ENCODE results near the gene STRN3.
"Not testable (repeated sequence)": the region's sequence is repeated elsewhere in the genome, so short reads cannot be mapped to it uniquely, and the experiment has no call there.

Gene STRN3

GRCh38 chr14:30915596-30915995, 110.6 kb downstream of the STRN3 start:
- Histone ChIP-seq H3K4me1 (ENCODE audit: control insufficient read depth, insufficient read depth, low read length) (no peaks in the 10 kb centered on the region), H3K36me3 (ENCODE audit: control insufficient read depth, insufficient read depth, low read length) (peaks cover 5% of the 10 kb centered on the region), H3K9ac (ENCODE audit: low read depth, low read length) (no peak overlapping the region), H3K27me3 (ENCODE audit: control insufficient read depth, insufficient read depth, low read length) (no peaks in the 10 kb centered on the region), H3K9me3 (ENCODE audit: control insufficient read depth, insufficient read depth, low read length) (no peaks in the 10 kb centered on the region), H3K4me3 (ENCODE audit: low read depth, low read length) (no peak overlapping the region)

DNA sequence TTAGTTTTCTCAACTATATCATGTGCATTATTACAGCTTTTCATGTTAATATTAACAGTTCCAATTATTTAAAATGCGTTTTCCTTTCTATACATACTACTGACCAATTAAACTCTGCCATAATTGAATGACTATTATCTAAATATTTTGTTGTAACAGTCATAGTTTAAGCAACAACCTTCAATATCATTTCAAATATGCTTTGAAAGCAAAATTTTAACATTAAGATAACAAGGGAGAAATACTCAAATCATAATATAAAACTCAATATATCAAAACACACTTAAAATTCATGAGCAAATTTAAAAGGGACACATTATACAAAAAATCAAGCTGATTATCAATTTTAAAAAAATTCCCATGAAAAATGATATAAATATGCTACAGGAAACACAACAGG, 111.4 kb downstream of the STRN3 start:
- H3K9me3 ChIP-seq (ENCODE audit: control insufficient read depth, insufficient read depth, low read length), result no peaks in the 10 kb centered on the region
- peaks cover 5% of the 10 kb centered on the region for H3K36me3 ChIP-seq (ENCODE audit: control insufficient read depth, insufficient read depth, low read length)
- no peaks in the 10 kb centered on the region for H3K4me1 ChIP-seq (ENCODE audit: control insufficient read depth, insufficient read depth, low read length)
- no peak overlapping the region for H3K9ac ChIP-seq (ENCODE audit: low read depth, low read length)
- no peaks in the 10 kb centered on the region for H3K27me3 ChIP-seq (ENCODE audit: control insufficient read depth, insufficient read depth, low read length)
- no peak overlapping the region for H3K4me3 ChIP-seq (ENCODE audit: low read depth, low read length)

DNA sequence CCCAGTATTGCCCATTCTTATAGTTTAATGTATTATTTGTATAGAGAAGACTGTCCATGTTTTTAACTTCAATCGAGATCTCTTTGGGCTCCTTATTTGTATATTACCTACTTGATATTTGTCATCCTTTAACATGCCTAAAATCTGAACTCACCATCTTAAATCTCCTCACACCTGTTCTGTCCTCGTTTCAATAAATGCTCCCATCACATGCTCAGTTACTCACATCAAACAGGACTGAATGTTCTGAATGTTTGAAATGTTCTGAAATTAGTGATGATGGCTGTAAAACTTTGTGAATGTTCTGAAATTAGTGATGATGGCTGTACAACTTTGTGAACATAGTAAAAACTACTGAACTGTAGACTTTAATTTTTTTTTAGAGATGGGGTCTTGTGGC, 117.4 kb downstream of the STRN3 start:
- Histone ChIP-seq H3K36me3 (ENCODE audit: control insufficient read depth, insufficient read depth, low read length) (peaks cover 5% of the 10 kb centered on the region), H3K4me1 (ENCODE audit: control insufficient read depth, insufficient read depth, low read length) (no peaks in the 10 kb centered on the region), H3K9me3 (ENCODE audit: control insufficient read depth, insufficient read depth, low read length) (no peaks in the 10 kb centered on the region)

DNA sequence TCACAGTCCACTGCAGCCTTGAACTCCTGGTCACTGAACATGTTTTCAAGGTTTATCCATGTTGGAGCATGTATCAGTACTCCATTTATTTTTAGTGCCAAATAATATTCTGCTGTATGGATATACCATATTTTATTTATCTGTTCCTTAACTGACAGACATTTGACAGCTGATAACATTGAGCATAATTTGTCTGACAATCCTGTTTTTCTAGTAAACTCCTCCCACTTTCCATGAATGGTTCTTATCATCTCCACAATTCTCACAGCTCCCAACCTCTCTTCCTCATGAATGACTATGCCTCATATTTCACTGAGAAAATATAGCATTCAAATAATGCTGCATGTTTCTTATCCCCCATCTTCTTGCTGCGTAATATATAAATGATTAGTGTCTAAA, 118.5 kb downstream of the STRN3 start:
- Histone ChIP-seq H3K9ac (ENCODE audit: low read depth, low read length) (no peak overlapping the region), H3K36me3 (ENCODE audit: control insufficient read depth, insufficient read depth, low read length) (peaks cover 5% of the 10 kb centered on the region), H3K9me3 (ENCODE audit: control insufficient read depth, insufficient read depth, low read length) (no peaks in the 10 kb centered on the region), H3K27me3 (ENCODE audit: control insufficient read depth, insufficient read depth, low read length) (no peaks in the 10 kb centered on the region), H3K4me1 (ENCODE audit: control insufficient read depth, insufficient read depth, low read length) (no peaks in the 10 kb centered on the region), H3K4me3 (ENCODE audit: low read depth, low read length) (no peak overlapping the region)

More for the DNA sequence above, 117.4 kb downstream of the STRN3 start:
- H3K9ac ChIP-seq (ENCODE audit: low read depth, low read length), result no peak overlapping the region
- H3K4me3 ChIP-seq (ENCODE audit: low read depth, low read length), result no peak overlapping the region
- no peaks in the 10 kb centered on the region for H3K27me3 ChIP-seq (ENCODE audit: control insufficient read depth, insufficient read depth, low read length)

GRCh38 chr14:30906752-30907658, 119.2 kb downstream of the STRN3 start:
- Histone ChIP-seq H3K36me3 (ENCODE audit: control insufficient read depth, insufficient read depth, low read length) (peaks cover 5% of the 10 kb centered on the region), H3K9me3 (ENCODE audit: control insufficient read depth, insufficient read depth, low read length) (no peaks in the 10 kb centered on the region), H3K27me3 (ENCODE audit: control insufficient read depth, insufficient read depth, low read length) (no peaks in the 10 kb centered on the region)

DNA sequence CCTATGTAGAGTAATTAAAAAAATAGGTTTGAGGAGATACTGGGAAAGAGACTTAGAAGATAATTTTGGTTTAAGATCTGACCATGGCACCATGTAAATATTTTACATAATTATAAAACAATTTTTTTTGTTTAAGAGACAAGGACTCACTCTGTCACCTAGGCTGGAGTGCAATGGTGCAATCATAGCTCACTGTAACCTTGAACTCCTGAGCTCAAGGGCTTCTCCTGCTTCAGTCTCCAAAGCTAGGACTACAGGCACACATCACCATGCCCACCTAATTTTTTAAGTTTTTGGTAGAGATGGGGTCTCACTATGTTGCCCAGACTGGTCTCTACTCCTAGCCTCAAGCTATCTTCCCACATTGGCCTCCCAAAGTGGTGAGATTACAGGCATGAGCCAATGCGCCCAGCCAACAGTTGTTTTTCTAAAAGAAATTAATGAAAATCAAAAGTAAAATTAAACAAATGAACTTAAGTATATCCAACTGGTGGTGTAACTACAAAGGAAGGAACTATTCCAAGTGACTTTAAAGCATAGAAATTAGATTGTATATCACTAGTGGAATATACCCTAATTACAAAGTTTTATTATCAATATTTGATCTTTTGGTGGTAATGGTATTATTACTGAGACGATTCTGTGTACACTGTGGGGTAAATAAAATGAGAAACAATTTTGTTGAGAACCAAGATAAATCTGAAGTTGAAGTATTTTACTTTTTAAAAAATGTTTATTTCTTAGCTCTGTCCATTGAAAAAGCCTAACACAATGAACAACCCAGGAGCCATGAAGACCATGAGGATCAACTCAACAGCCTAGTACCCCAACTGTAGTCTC, 122.7 kb downstream of the STRN3 start:
- H3K36me3 ChIP-seq (ENCODE audit: control insufficient read depth, insufficient read depth, low read length), result no peaks in the 10 kb centered on the region

More at GRCh38 chr14:30906752-30907658, 119.2 kb downstream of the STRN3 start:
- H3K4me3 ChIP-seq (ENCODE audit: low read depth, low read length), result no peak overlapping the region
- H3K4me1 ChIP-seq (ENCODE audit: control insufficient read depth, insufficient read depth, low read length), result no peaks in the 10 kb centered on the region
- H3K9ac ChIP-seq (ENCODE audit: low read depth, low read length), result no peak overlapping the region

GRCh38 chr14:30897121-30897520, 129.1 kb downstream of the STRN3 start:
- not testable (repeated sequence) for H3K9ac ChIP-seq (ENCODE audit: low read depth, low read length); H3K27me3 ChIP-seq (ENCODE audit: control insufficient read depth, insufficient read depth, low read length); H3K36me3 ChIP-seq (ENCODE audit: control insufficient read depth, insufficient read depth, low read length); H3K4me3 ChIP-seq (ENCODE audit: low read depth, low read length); H3K9me3 ChIP-seq (ENCODE audit: control insufficient read depth, insufficient read depth, low read length); H3K4me1 ChIP-seq (ENCODE audit: control insufficient read depth, insufficient read depth, low read length)

More for the DNA sequence above, 122.7 kb downstream of the STRN3 start:
- Histone ChIP-seq H3K9ac (ENCODE audit: low read depth, low read length) (no peak overlapping the region), H3K4me1 (ENCODE audit: control insufficient read depth, insufficient read depth, low read length) (no peaks in the 10 kb centered on the region), H3K9me3 (ENCODE audit: control insufficient read depth, insufficient read depth, low read length) (no peaks in the 10 kb centered on the region), H3K4me3 (ENCODE audit: low read depth, low read length) (no peak overlapping the region), H3K27me3 (ENCODE audit: control insufficient read depth, insufficient read depth, low read length) (no peaks in the 10 kb centered on the region)

DNA sequence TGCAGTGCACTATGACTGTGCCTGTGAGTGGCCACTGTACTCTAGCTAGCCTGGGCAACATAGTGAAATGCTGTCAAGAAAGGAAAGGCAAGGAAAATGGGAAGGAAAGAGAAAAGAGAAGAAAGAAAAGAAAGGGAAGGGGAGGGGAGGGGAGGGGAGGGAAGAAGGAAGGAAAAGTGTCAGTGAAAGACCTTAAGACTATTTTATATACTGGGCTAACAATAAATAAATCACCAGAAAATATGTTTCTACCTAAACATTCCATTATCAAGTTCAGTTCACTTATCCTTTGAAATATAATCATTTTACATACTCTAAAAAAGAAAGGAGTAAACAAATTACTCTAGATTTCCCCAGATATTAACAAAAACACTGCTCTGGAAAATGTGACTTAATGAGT, 129.7 kb downstream of the STRN3 start:
- Histone ChIP-seq H3K9ac (ENCODE audit: low read depth, low read length) (no peak overlapping the region), H3K36me3 (ENCODE audit: control insufficient read depth, insufficient read depth, low read length) (no peaks in the 10 kb centered on the region), H3K27me3 (ENCODE audit: control insufficient read depth, insufficient read depth, low read length) (no peaks in the 10 kb centered on the region), H3K9me3 (ENCODE audit: control insufficient read depth, insufficient read depth, low read length) (no peaks in the 10 kb centered on the region), H3K4me3 (ENCODE audit: low read depth, low read length) (no peak overlapping the region), H3K4me1 (ENCODE audit: control insufficient read depth, insufficient read depth, low read length) (no peaks in the 10 kb centered on the region)

GRCh38 chr14:30894923-30895515, 131.2 kb downstream of the STRN3 start:
- Histone ChIP-seq H3K4me3 (ENCODE audit: low read depth, low read length) (no peak overlapping the region), H3K4me1 (ENCODE audit: control insufficient read depth, insufficient read depth, low read length) (no peaks in the 10 kb centered on the region), H3K27me3 (ENCODE audit: control insufficient read depth, insufficient read depth, low read length) (no peaks in the 10 kb centered on the region), H3K9me3 (ENCODE audit: control insufficient read depth, insufficient read depth, low read length) (no peaks in the 10 kb centered on the region), H3K9ac (ENCODE audit: low read depth, low read length) (no peak overlapping the region), H3K36me3 (ENCODE audit: control insufficient read depth, insufficient read depth, low read length) (no peaks in the 10 kb centered on the region)

GRCh38 chr14:30893819-30894218, 132.4 kb downstream of the STRN3 start:
- H3K27me3 ChIP-seq (ENCODE audit: control insufficient read depth, insufficient read depth, low read length), result no peaks in the 10 kb centered on the region
- no peak overlapping the region for H3K4me3 ChIP-seq (ENCODE audit: low read depth, low read length)
- H3K36me3 ChIP-seq (ENCODE audit: control insufficient read depth, insufficient read depth, low read length), result no peaks in the 10 kb centered on the region

GRCh38 chr14:30889244-30889594, 137.0 kb downstream of the STRN3 start:
- Histone ChIP-seq H3K4me3 (ENCODE audit: low read depth, low read length) (no peak overlapping the region), H3K36me3 (ENCODE audit: control insufficient read depth, insufficient read depth, low read length) (no peaks in the 10 kb centered on the region), H3K27me3 (ENCODE audit: control insufficient read depth, insufficient read depth, low read length) (no peaks in the 10 kb centered on the region), H3K4me1 (ENCODE audit: control insufficient read depth, insufficient read depth, low read length) (no peaks in the 10 kb centered on the region), H3K9ac (ENCODE audit: low read depth, low read length) (no peak overlapping the region), H3K9me3 (ENCODE audit: control insufficient read depth, insufficient read depth, low read length) (no peaks in the 10 kb centered on the region)

More at GRCh38 chr14:30893819-30894218, 132.4 kb downstream of the STRN3 start:
- H3K9me3 ChIP-seq (ENCODE audit: control insufficient read depth, insufficient read depth, low read length), result no peaks in the 10 kb centered on the region
- no peak overlapping the region for H3K9ac ChIP-seq (ENCODE audit: low read depth, low read length)
- H3K4me1 ChIP-seq (ENCODE audit: control insufficient read depth, insufficient read depth, low read length), result no peaks in the 10 kb centered on the region

Data from iPS-15b (cell line).